ENCODE measurements around the gene SMIM13. TPM values are rescaled to one million over a fixed set of nuclear protein-coding genes. Genes with fewer than 3 reads are reported as not detected.

SMIM13 gene
- total RNA-seq, 4 donors from 2014 or later, result 6.3 to 11.1 (median 9.6) TPM

DNA sequence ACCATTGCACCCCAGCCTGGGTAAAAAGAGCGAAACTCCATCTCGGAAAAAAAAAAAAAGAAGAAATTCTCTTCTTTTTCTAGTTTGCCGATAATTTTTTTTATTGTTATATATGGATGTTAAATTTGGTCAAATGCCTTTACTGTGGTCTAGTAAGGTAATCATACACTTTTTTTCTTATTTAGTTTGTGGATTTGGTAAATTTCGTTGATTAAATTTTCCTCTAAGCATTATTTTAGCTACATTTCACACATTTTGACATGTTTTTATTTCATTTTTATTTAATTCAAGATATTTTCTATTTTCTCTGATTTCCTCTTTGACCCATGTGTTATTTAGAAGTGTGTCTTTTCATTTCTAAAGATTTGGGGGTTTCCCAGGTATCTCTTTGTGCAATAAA, 31.6 kb upstream of the SMIM13 start:
- Histone ChIP-seq H3K4me3 (no peak overlapping the region), H3K27me3 (no peaks in the 10 kb centered on the region), H3K27ac (no peak overlapping the region), H3K4me1 (no peaks in the 10 kb centered on the region), H3K9me3 (no peaks in the 10 kb centered on the region), H3K36me3 (no peaks in the 10 kb centered on the region)
- 95 to 96% methylated on average over 4 of the region's 4 CpGs for WGBS, 2 donors
- no peak for DNase-seq (ENCODE audit: low spot score in 2 of 2)
- TF ChIP-seq EP300 (IDR thresholded peaks at IDR 0.05), result no peak
- TF ChIP-seq, protein P1, sequence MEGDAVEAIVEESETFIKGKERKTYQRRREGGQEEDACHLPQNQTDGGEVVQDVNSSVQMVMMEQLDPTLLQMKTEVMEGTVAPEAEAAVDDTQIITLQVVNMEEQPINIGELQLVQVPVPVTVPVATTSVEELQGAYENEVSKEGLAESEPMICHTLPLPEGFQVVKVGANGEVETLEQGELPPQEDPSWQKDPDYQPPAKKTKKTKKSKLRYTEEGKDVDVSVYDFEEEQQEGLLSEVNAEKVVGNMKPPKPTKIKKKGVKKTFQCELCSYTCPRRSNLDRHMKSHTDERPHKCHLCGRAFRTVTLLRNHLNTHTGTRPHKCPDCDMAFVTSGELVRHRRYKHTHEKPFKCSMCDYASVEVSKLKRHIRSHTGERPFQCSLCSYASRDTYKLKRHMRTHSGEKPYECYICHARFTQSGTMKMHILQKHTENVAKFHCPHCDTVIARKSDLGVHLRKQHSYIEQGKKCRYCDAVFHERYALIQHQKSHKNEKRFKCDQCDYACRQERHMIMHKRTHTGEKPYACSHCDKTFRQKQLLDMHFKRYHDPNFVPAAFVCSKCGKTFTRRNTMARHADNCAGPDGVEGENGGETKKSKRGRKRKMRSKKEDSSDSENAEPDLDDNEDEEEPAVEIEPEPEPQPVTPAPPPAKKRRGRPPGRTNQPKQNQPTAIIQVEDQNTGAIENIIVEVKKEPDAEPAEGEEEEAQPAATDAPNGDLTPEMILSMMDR (IDR thresholded peaks at IDR 0.05), result no peak
- no peak for TF ChIP-seq POLR2A (IDR thresholded peaks at IDR 0.05)

DNA sequence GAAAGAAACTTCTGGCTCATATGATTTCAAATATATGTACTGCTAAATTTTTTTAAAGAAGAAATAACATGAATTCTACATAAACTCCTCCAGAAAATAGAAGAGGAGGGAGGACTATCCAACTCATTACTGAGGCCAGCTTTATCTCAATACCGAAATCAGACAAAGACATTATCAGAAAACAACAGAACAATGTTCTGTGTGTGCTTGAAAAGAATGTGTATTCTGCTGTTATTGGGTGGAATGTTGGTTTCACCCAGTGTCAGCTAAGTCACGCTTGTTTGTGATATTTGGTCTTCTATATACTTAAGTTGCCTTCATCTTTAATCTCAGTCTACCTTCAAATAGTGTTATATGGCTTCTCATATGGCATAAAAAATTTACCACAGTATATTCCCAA, 30.9 kb upstream of the SMIM13 start:
- 47 to 62% methylated on average over 2 of the region's 2 CpGs for WGBS, 2 donors

DNA sequence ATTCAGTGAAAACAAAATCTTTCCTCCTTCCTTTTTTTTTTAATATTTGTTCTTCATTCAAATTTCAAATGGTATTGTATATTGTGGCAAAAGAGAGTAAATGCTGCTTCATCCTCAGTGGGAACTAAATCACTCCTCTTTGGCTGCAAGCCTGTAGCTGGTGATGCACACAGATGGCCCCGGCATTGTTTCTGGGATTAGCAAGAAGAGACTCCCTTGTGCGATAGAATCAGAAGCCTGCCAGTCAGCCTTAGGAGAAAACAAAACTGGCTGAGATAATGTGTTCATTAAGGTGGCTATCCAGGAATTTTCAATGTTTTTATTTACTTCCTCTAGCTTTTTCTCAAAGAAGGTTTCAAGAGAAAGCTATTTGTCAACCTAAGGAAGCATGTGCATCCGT, 28.8 kb upstream of the SMIM13 start:
- no peak for DNase-seq (ENCODE audit: low spot score in 2 of 2)
- H3K4me3 ChIP-seq, result no peak overlapping the region
- no peaks in the 10 kb centered on the region for H3K27me3 ChIP-seq
- no peak overlapping the region for H3K27ac ChIP-seq
- no peaks in the 10 kb centered on the region for H3K36me3 ChIP-seq
- no peaks in the 10 kb centered on the region for H3K9me3 ChIP-seq
- TF ChIP-seq, protein P1 (IDR thresholded peaks at IDR 0.05), result no peak
- no peak for TF ChIP-seq EP300 (IDR thresholded peaks at IDR 0.05)
- TF ChIP-seq POLR2A (IDR thresholded peaks at IDR 0.05), result no peak
- WGBS, 2 donors, result 58 to 66% methylated on average over 3 of the region's 3 CpGs
- H3K4me1 ChIP-seq, result no peaks in the 10 kb centered on the region

More for the DNA sequence above, 30.9 kb upstream of the SMIM13 start:
- Histone ChIP-seq H3K27me3 (no peaks in the 10 kb centered on the region), H3K4me3 (no peak overlapping the region), H3K9me3 (no peaks in the 10 kb centered on the region), H3K27ac (no peak overlapping the region), H3K4me1 (no peaks in the 10 kb centered on the region), H3K36me3 (no peaks in the 10 kb centered on the region)
- TF ChIP-seq, protein P1 (IDR thresholded peaks at IDR 0.05), result no peak
- no peak for TF ChIP-seq POLR2A (IDR thresholded peaks at IDR 0.05)
- TF ChIP-seq EP300 (IDR thresholded peaks at IDR 0.05), result no peak
- DNase-seq (ENCODE audit: low spot score in 2 of 2), result no peak

DNA sequence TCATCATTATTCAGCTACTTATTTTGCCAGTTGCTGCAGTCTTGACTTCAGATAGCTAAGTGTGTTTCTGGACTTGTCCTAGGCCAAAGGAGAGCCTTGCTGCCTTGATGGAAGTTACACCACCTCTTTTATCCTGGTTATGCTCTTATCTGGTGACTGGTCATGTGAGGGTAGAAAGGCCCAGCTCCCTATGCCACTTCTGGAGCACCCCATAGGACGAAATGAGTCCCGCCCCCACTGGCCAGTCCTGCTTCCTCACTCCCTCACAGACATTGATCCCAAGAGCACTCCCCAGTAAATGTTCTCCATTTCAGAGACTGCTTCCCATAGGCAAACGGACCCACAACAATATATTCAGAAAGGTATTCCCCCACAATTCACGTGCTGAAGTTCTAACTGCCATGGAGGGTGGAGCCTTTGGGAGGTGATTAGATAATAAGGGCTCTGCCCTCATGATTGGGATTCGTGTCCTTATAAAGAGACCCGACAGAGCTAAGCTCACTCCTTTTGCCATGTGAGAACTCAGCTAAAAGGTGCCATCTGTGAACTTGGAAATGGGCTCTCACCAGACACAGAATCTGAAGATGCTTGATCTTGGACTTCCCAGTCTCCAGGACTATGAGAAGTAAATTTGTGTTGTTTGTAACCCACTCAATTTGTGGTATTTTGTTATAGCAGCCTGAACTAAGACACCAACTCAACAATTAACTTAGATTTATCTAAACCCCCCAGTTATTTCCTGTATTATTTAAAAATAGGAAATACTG, 28.0 kb upstream of the SMIM13 start:
- no peaks in the 10 kb centered on the region for H3K27me3 ChIP-seq
- TF ChIP-seq EP300 (IDR thresholded peaks at IDR 0.05) (no peak), POLR2A (IDR thresholded peaks at IDR 0.05) (no peak)
- TF ChIP-seq, protein P1 (IDR thresholded peaks at IDR 0.05), result no peak
- 91 to 92% methylated on average over 6 of the region's 6 CpGs for WGBS, 2 donors
- H3K4me3 ChIP-seq, result no peak overlapping the region
- H3K9me3 ChIP-seq, result no peaks in the 10 kb centered on the region
- H3K4me1 ChIP-seq, result no peaks in the 10 kb centered on the region
- H3K36me3 ChIP-seq, result no peaks in the 10 kb centered on the region
- DNase-seq (ENCODE audit: low spot score in 2 of 2), result no peak
- H3K27ac ChIP-seq, result no peak overlapping the region

DNA sequence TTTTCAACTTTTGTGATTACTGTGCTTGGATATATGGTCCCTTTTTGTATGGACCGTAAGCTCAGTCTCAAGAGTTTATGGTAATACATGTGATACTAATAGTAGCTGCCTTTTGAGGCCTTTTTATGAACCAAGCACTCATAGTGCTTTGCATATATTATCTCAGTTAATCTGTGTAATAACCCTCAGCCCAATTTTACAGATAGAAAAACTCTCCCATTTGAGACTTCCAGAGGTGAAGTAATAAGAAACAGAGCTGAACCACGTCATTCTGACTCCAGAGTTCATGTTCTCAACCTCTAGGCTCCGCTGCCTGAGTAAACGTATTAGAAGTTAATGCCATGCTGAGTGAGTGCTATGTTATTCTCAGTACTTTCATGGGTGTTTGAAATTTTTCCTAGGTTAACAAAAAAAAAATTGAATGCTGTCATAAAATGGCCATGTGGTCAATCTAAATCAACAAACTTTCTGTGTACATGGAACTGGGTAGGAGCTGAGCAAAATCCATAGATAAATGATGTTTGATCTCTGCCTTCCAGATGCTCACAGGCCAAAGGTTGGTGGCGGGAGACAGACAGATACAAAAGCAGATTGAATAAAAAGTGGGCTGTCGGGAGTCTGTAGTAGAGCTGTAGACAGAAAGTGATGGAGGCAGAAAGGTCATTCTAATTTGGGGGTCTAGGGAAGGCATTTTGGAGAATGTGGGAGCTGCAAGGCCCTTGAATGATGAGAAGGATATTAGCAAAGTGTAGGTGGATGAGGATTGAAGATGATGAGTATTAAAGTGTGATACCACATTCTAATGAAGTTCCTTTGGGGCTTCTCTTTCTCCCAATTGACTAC, 26.9 kb upstream of the SMIM13 start:
- TF ChIP-seq EP300 (IDR thresholded peaks at IDR 0.05) (no peak), POLR2A (IDR thresholded peaks at IDR 0.05) (no peak)
- TF ChIP-seq, protein P1 (IDR thresholded peaks at IDR 0.05), result no peak
- Histone ChIP-seq H3K27me3 (no peaks in the 10 kb centered on the region), H3K9me3 (no peaks in the 10 kb centered on the region), H3K4me3 (no peak overlapping the region), H3K4me1 (no peaks in the 10 kb centered on the region), H3K27ac (no peak overlapping the region), H3K36me3 (no peaks in the 10 kb centered on the region)
- no peak for DNase-seq (ENCODE audit: low spot score in 2 of 2)
- WGBS, 2 donors, result 87 to 93% methylated on average over 6 of the region's 6 CpGs
